Activated T-cell treated with anti-CD3 and anti-CD28 coated beads for 24 hours (primary cell): ENCODE results near the gene CAPN9.

Experiments used
- DNase-seq: peaks from one replicate; pipeline ENCODE4 v3.0.0-alpha.2; 2020; ENCODE audit warnings: low read depth

CAPN9 gene

GRCh38 chr1:230851291-230851691 lies 104.1 kb downstream of the CAPN9 start:
- no peak for DNase-seq
